SW480 (cell line): ENCODE data around the gene TRDMT1.

Source experiments
- DNase-seq: peaks from one replicate; pipeline ENCODE4 v3.0.0-alpha.2; 2016; ENCODE audit warnings: low spot score

The TRDMT1 gene

GRCh38 chr10:17098012-17098411 is 103.5 kb downstream of the TRDMT1 start:
- no peak for DNase-seq
